ENCODE data around the gene CCDC184.

The CCDC184 gene

DNA sequence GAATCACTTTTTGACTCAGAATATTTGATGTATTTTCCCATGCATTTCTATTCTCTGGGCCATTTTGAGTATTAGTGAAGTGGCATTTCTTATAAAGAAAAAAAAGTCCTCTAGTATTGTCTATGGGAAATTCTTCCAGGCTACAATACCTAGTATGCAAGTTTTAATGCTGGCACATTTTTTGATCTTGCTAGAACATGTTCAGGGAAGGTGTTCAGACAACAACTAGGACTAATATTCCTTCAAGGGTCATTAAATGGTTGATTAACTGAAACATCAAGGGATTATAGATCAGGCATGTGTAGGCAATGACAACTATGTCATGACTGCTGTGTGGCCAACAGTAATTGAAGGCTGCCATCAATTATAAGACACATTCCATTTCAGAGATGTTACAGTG, 7.7 kb downstream of the CCDC184 start:
- Histone ChIP-seq H3K4me1 (ENCODE audit: low read depth, poor library complexity, severe bottlenecking) (peaks cover 2% of the 10 kb centered on the region), H3K27me3 (ENCODE audit: insufficient read depth, low read depth) (no peaks in the 10 kb centered on the region), H3K9ac (no peak overlapping the region)

DNA sequence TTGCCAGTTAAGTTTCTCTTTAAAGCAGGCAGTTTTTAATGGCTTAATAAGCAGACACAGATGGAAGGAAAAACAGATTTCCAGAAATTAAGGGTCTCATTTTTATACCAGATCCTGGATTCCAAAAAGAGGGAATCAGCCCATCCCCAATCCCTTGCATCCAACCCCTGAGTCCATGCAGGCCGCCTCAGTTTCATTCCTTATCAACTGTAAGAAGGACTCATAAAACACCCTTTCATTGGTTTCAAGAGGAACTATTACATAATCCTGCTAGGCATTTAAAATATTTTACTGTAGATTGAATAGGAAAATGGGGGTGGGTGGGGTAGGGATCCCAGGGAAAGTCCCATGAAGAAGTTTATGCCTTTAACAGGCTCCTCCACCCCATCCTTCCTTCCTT, 9.4 kb downstream of the CCDC184 start:
- Histone ChIP-seq H3K36me3 (ENCODE audit: insufficient read depth) (no peaks in the 10 kb centered on the region), H3K4me1 (ENCODE audit: low read depth, poor library complexity, severe bottlenecking) (no peaks in the 10 kb centered on the region), H2AFZ (ENCODE audit: low read depth) (no peak overlapping the region), H3K4me2 (no peak overlapping the region), H3K27ac (no peak overlapping the region), H3K4me3 (IDR thresholded peaks at IDR 0.05; ENCODE audit: insufficient read depth, low read depth, low read length) (no peak overlapping the region), H4K20me1 (ENCODE audit: insufficient read depth) (no peaks in the 10 kb centered on the region), H3K9ac (no peak overlapping the region), H3K79me2 (ENCODE audit: insufficient read depth, low read depth) (no peaks in the 10 kb centered on the region), H3K27me3 (ENCODE audit: insufficient read depth, low read depth) (no peaks in the 10 kb centered on the region)
- TF ChIP-seq, protein P1, sequence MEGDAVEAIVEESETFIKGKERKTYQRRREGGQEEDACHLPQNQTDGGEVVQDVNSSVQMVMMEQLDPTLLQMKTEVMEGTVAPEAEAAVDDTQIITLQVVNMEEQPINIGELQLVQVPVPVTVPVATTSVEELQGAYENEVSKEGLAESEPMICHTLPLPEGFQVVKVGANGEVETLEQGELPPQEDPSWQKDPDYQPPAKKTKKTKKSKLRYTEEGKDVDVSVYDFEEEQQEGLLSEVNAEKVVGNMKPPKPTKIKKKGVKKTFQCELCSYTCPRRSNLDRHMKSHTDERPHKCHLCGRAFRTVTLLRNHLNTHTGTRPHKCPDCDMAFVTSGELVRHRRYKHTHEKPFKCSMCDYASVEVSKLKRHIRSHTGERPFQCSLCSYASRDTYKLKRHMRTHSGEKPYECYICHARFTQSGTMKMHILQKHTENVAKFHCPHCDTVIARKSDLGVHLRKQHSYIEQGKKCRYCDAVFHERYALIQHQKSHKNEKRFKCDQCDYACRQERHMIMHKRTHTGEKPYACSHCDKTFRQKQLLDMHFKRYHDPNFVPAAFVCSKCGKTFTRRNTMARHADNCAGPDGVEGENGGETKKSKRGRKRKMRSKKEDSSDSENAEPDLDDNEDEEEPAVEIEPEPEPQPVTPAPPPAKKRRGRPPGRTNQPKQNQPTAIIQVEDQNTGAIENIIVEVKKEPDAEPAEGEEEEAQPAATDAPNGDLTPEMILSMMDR (conservative IDR thresholded peaks at IDR 0.05; ENCODE audit: low read depth, low read length), result no peak

More for the DNA sequence above, 7.7 kb downstream of the CCDC184 start:
- H3K36me3 ChIP-seq (ENCODE audit: insufficient read depth), result no peaks in the 10 kb centered on the region
- TF ChIP-seq, protein P1 (conservative IDR thresholded peaks at IDR 0.05; ENCODE audit: low read depth, low read length), result no peak
- H3K4me2 ChIP-seq, result no peak overlapping the region
- no peak overlapping the region for H2AFZ ChIP-seq (ENCODE audit: low read depth)
- H4K20me1 ChIP-seq (ENCODE audit: insufficient read depth), result no peaks in the 10 kb centered on the region
- no peak overlapping the region for H3K4me3 ChIP-seq (IDR thresholded peaks at IDR 0.05; ENCODE audit: insufficient read depth, low read depth, low read length)
- H3K27ac ChIP-seq, result no peak overlapping the region
- no peaks in the 10 kb centered on the region for H3K79me2 ChIP-seq (ENCODE audit: insufficient read depth, low read depth)

GRCh38 chr12:48193623-48194022, 10.2 kb downstream of the CCDC184 start:
- Histone ChIP-seq H3K27me3 (ENCODE audit: insufficient read depth, low read depth) (no peaks in the 10 kb centered on the region), H4K20me1 (ENCODE audit: insufficient read depth) (no peaks in the 10 kb centered on the region), H3K36me3 (ENCODE audit: insufficient read depth) (no peaks in the 10 kb centered on the region), H3K4me2 (no peak overlapping the region), H3K4me1 (ENCODE audit: low read depth, poor library complexity, severe bottlenecking) (peaks cover 2% of the 10 kb centered on the region), H3K4me3 (IDR thresholded peaks at IDR 0.05; ENCODE audit: insufficient read depth, low read depth, low read length) (no peak overlapping the region), H3K27ac (no peak overlapping the region), H3K9ac (no peak overlapping the region), H2AFZ (ENCODE audit: low read depth) (no peak overlapping the region), H3K79me2 (ENCODE audit: insufficient read depth, low read depth) (no peaks in the 10 kb centered on the region)
- TF ChIP-seq, protein P1 (conservative IDR thresholded peaks at IDR 0.05; ENCODE audit: low read depth, low read length), result no peak

- Histone ChIP-seq H3K4me1 (ENCODE audit: low read depth, poor library complexity, severe bottlenecking) (peaks cover 8% of the 10 kb centered on the region), H3K27ac (no peak overlapping the region), H3K79me2 (ENCODE audit: insufficient read depth, low read depth) (no peaks in the 10 kb centered on the region), H3K4me3 (IDR thresholded peaks at IDR 0.05; ENCODE audit: insufficient read depth, low read depth, low read length) (no peak overlapping the region), H3K36me3 (ENCODE audit: insufficient read depth) (no peaks in the 10 kb centered on the region), H4K20me1 (ENCODE audit: insufficient read depth) (no peaks in the 10 kb centered on the region), H3K9ac (no peak overlapping the region), H2AFZ (ENCODE audit: low read depth) (no peak overlapping the region), H3K4me2 (no peak overlapping the region), H3K27me3 (ENCODE audit: insufficient read depth, low read depth) (no peaks in the 10 kb centered on the region)
- TF ChIP-seq, protein P1 (conservative IDR thresholded peaks at IDR 0.05; ENCODE audit: low read depth, low read length), result no peak
Measured at GRCh38 chr12:48194799-48195201, 11.4 kb downstream of the CCDC184 start.

All from KMS-11 (cell line).